Omental fat pad (tissue), 4 donors: ENCODE measurements around the gene ABCA3. TPM values are rescaled to one million over a fixed set of nuclear protein-coding genes. Genes with fewer than 3 reads are reported as not detected.

ENCODE experiments used
- ATAC-seq: fragments of 150-250 bp; one replicate; pipeline ENCODE4 v1.9.1; 2016; ENCODE audit warnings: mild to moderate bottlenecking, moderate library complexity; ENCODE audit not compliant: low FRiP score
- DNase-seq: peaks from one replicate; pipeline ENCODE4 v3.0.0-alpha.2; 2019; ENCODE audit warnings: low spot score
- CTCF ChIP-seq, 3 donors: fragments of 450-650 bp; IDR thresholded peaks; one replicate each; pipeline ENCODE4 v1.5.1; 2016 to 2017; ENCODE audit warnings: antibody characterized with exemption in 3 of 3, mild to moderate bottlenecking in 3 of 3, moderate library complexity in 2 of 3
- total RNA-seq, 4 donors: library from RNA; depleted of rRNA; stranded (reverse); fragments of >200 nt; gene quantifications; one replicate each; pipeline ENCODE4 v1.1.0, GENCODE V29; 2016

The ABCA3 gene
- total RNA-seq, 4 donors from 2014 or later: 6.6 to 19.0 (median 8.0) TPM

- no peak for DNase-seq
- peak; percentile 31 for ATAC-seq
- no peak for TF ChIP-seq CTCF (IDR thresholded peaks at IDR 0.05)
Measured at GRCh38 chr16:2250652-2251295, 89.8 kb downstream of the ABCA3 start.

DNA sequence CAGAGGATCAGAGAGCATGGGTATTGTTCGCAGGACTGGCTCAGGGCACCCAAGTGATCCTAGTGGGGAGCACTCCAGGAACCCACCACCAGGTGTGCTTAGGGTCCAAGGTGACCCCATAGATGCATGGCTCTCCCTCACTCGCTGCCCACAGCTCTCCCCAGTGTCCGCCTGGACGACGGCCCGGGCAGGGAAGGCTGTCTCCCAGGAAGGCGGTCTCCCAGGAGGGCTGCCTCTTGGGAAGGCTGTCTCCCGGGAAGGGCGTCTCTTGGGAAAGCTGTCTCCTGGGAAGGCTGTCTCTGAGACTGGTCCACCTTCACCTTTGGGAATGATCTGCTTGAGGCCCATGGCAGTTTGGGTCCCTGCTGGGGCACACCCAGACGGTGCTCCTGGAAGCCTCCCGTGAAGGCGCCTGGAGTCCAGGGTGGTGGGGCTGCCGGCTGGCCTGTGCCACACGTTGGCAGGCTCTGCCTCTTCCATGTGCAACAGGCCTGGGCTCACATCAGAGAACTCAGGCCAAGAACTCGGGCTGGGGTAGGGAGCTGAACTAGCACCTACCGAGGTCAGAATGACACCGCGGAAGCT is 94.1 kb downstream of the ABCA3 start:
- no peak for TF ChIP-seq CTCF (IDR thresholded peaks at IDR 0.05)
- no peak for ATAC-seq

GRCh38 chr16:2244926-2245795 is 95.4 kb downstream of the ABCA3 start:
- DNase-seq: no peak
- no peak for ATAC-seq
- TF ChIP-seq CTCF (IDR thresholded peaks at IDR 0.05): no peak

More for the DNA sequence above, 94.1 kb downstream of the ABCA3 start:
- DNase-seq: no peak

DNA sequence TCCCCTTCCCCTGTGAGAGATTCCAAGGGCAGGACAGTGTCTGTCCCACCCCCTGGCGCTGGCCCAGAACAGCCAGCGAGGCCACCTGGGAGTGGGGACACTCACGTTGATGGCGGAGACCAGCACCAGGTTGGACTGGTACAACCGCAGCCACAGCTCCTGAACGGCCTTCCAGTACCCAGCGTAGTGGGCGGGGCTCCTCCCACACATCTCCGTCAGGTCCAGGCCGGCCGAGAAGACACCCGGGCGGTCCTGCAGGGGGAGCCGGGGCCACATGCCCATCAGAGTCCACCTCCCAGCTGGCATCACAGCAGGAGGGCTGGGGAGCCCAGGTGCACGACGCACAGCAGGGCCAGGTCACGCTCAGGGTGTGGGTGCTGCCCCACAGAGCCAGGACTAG is 96.2 kb downstream of the ABCA3 start:
- TF ChIP-seq CTCF (IDR thresholded peaks at IDR 0.05): no peak
- DNase-seq (no peak), ATAC-seq (no peak)

DNA sequence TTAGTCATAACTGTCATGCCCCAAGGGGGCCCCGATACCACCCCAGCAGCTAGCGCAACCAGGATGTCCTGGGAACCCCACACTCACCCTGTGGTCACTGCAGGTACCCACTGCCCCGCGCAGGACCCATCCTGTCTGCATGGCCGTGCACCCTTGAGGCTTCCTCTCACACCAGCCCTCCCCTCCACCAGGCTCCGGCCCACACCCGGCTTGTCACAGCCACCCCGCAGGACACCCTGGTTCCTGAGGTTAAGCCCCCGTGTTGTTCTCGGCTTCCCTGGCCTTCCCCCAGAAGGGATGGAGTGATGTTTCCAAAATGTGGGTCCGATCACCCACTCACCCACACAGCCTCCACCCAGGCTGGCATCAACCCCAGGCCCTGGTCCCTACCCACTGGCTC is 96.7 kb downstream of the ABCA3 start:
- ATAC-seq (no peak), DNase-seq (no peak)
- TF ChIP-seq CTCF (IDR thresholded peaks at IDR 0.05): no peak

DNA sequence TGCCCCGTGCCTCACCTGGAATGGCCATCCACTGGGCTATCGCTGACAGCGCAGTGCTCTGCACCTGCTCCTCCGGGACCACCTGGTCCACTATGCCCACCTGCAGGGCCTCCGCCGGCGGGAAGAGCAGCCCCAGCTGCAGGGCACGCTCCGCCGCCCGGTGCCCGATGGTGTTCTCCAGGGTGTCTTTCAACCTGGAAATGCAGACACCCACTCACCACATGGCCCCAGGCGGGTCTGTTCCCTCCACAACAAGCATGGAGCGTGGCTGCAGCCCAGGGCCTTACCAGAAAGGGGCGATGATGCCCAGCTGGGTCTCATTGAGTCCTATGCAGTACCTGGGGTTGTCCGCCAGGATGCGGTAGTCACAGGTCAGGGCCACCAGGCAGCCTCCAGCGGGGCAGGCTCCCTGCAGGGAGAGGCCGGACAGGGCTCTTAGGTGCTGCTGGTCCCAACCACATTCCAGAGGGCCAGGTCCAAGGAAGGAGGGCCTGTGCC is 97.4 kb downstream of the ABCA3 start:
- no peak for ATAC-seq
- no peak for DNase-seq
- no peak for TF ChIP-seq CTCF (IDR thresholded peaks at IDR 0.05)
